GM12892 (cell line): ENCODE results near the gene CPNE4.

Experiments used
- POLR2A ChIP-seq: IDR thresholded peaks from 2 replicates; pipeline ENCODE4 v1.6.1; 2011; ENCODE audit warnings: low read depth, low read length, control low read depth
- TAF1 ChIP-seq: IDR thresholded peaks from 2 replicates; pipeline ENCODE4 v1.6.1; 2011; ENCODE audit warnings: low read depth, mild to moderate bottlenecking, control low read depth, low read length, borderline replicate concordance

GRCh38 chr3:131582438-131582837 is 452.4 kb downstream of the CPNE4 start:
- TF ChIP-seq TAF1 (no peak), POLR2A (no peak)
